ENCODE measurements around the gene PAQR6. TPM values are rescaled to one million over a fixed set of nuclear protein-coding genes. Genes with fewer than 3 reads are reported as not detected.

The PAQR6 gene
- total RNA-seq, 1 donor from 2014 or later: 8.4 TPM

DNA sequence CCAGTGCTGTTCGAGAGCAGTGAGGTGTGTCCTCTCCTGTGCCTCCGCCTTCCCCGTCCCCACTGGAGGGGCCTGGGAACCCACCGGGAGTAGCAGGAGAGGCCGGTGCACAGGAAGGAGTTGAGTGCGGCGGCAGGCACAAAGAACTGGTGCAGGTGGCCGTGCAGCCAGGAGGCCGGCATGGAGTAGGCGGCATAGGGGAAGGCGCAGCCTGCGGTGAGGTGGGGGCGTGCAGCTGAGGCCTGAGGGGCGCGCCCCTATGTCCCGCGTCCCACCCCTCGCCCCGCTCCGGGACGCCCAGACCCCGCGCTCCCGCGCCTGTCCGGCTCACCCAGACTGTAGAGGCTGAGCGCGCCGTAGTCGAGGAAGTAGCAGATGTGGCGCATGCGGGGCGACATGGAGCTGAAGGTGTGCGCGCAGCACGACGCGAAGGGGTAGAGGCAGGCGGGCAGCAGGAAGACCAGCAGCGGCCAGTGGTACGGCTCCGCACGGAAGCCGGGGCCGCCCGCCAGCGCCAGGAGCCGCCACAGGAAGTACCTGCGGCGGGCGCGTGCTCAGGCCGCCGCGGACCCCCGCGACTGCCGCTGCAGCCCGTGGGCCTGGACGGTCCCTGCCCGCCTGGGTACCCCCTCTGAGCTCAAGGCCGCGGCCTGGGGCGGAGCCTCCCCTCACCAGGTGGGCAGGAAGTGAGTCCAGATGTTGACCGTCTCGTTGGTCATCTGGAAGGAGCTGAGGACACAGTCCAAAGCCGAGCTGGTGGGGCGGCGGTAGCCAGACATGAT lies 2.2 kb downstream of the PAQR6 start:
- H3K4me1 Mint-ChIP-seq (ENCODE audit: unreplicated experiment): peaks cover 17% of the 10 kb centered on the region
- peaks cover 7% of the 10 kb centered on the region for H3K27me3 Mint-ChIP-seq (ENCODE audit: unreplicated experiment)
- TF ChIP-seq, protein P1, sequence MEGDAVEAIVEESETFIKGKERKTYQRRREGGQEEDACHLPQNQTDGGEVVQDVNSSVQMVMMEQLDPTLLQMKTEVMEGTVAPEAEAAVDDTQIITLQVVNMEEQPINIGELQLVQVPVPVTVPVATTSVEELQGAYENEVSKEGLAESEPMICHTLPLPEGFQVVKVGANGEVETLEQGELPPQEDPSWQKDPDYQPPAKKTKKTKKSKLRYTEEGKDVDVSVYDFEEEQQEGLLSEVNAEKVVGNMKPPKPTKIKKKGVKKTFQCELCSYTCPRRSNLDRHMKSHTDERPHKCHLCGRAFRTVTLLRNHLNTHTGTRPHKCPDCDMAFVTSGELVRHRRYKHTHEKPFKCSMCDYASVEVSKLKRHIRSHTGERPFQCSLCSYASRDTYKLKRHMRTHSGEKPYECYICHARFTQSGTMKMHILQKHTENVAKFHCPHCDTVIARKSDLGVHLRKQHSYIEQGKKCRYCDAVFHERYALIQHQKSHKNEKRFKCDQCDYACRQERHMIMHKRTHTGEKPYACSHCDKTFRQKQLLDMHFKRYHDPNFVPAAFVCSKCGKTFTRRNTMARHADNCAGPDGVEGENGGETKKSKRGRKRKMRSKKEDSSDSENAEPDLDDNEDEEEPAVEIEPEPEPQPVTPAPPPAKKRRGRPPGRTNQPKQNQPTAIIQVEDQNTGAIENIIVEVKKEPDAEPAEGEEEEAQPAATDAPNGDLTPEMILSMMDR (IDR thresholded peaks at IDR 0.05; ENCODE audit: unreplicated experiment): no peak
- peak; percentile 46 for DNase-seq (ENCODE audit: low spot score)
- H3K27ac Mint-ChIP-seq (ENCODE audit: unreplicated experiment): peak overlapping the region; percentile 42
- peaks cover 7% of the 10 kb centered on the region for H3K36me3 Mint-ChIP-seq (ENCODE audit: low read depth, unreplicated experiment)
- no peaks in the 10 kb centered on the region for H3K9me3 Mint-ChIP-seq (ENCODE audit: unreplicated experiment)
- no peak overlapping the region for H3K4me3 Mint-ChIP-seq (ENCODE audit: unreplicated experiment)

DNA sequence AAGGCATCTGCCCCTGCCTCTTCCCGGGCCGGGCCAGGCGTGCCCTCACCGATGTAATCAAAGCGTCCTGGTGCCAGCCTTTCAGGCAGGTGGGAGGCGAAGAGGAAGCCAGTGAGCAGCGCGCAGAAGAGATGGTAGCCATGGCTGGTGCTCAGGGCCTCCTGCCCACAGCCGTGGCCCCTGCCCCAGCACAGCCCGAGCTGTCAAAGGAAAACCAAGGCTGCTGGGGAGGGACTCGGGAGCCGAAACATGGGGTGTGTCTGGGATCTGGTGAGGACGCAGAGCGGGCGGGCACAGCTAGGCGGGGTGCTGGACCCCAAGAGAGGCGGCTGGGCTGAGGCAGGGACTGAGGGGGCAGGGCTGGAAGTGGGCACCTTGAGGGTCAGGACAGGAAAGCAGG lies 3.1 kb downstream of the PAQR6 start:
- H3K27ac Mint-ChIP-seq (ENCODE audit: unreplicated experiment): no peak overlapping the region

DNA sequence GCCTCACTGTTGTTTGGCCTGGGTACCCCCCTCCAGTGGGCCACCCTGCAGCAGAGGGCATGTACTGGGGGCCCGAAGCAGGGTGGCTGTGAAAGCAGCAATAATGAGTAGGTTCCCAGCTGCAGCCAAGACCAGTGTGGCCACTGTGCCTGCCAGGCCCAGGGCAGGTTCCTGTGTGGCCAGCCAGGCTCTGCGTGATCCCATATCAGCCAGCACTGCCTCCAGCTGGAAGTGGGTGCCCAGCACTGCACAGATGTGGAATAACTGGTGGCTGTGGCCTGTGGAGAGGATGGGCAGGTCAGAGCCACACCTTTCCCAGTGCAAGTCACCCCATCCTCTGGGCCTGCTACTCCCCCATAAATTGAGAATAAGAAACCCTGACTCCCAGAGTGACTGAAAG lies 3.7 kb downstream of the PAQR6 start:
- no peak overlapping the region for H3K4me3 Mint-ChIP-seq (ENCODE audit: unreplicated experiment)
- TF ChIP-seq, protein P1 (IDR thresholded peaks at IDR 0.05; ENCODE audit: unreplicated experiment): no peak
- H3K9me3 Mint-ChIP-seq (ENCODE audit: unreplicated experiment): no peaks in the 10 kb centered on the region

More for the DNA sequence above, 3.1 kb downstream of the PAQR6 start:
- Mint-ChIP-seq H3K4me3 (ENCODE audit: unreplicated experiment) (no peak overlapping the region), H3K4me1 (ENCODE audit: unreplicated experiment) (peaks cover 13% of the 10 kb centered on the region), H3K36me3 (ENCODE audit: low read depth, unreplicated experiment) (peaks cover 7% of the 10 kb centered on the region), H3K27me3 (ENCODE audit: unreplicated experiment) (peaks cover 11% of the 10 kb centered on the region), H3K9me3 (ENCODE audit: unreplicated experiment) (no peaks in the 10 kb centered on the region)
- no peak for DNase-seq (ENCODE audit: low spot score)
- TF ChIP-seq, protein P1 (IDR thresholded peaks at IDR 0.05; ENCODE audit: unreplicated experiment): no peak

DNA sequence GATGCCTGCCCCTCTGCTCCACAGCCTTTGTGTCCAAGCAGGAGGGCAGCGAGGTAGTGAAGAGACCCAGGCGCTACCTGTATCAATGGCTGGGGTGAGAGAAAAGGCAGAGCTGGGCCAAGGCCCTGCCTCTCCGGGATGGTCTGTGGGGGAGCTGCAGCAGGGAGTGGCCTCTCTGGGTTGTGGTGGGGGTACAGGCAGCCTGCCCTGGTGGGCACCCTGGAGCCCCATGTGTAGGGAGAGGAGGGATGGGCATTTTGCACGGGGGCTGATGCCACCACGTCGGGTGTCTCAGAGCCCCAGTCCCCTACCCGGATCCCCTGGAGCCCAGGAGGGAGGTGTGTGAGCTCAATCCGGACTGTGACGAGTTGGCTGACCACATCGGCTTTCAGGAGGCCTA lies 5.1 kb downstream of the PAQR6 start:
- Mint-ChIP-seq H3K4me1 (ENCODE audit: unreplicated experiment) (peaks cover 7% of the 10 kb centered on the region), H3K27me3 (ENCODE audit: unreplicated experiment) (peaks cover 10% of the 10 kb centered on the region), H3K9me3 (ENCODE audit: unreplicated experiment) (no peaks in the 10 kb centered on the region), H3K4me3 (ENCODE audit: unreplicated experiment) (no peak overlapping the region), H3K27ac (ENCODE audit: unreplicated experiment) (no peak overlapping the region), H3K36me3 (ENCODE audit: low read depth, unreplicated experiment) (peaks cover 9% of the 10 kb centered on the region)
- no peak for DNase-seq (ENCODE audit: low spot score)
- TF ChIP-seq, protein P1 (IDR thresholded peaks at IDR 0.05; ENCODE audit: unreplicated experiment): no peak

More for the DNA sequence above, 3.7 kb downstream of the PAQR6 start:
- Mint-ChIP-seq H3K27me3 (ENCODE audit: unreplicated experiment) (peaks cover 10% of the 10 kb centered on the region), H3K36me3 (ENCODE audit: low read depth, unreplicated experiment) (peaks cover 8% of the 10 kb centered on the region), H3K4me1 (ENCODE audit: unreplicated experiment) (peaks cover 7% of the 10 kb centered on the region), H3K27ac (ENCODE audit: unreplicated experiment) (peak overlapping the region; percentile 42)
- no peak for DNase-seq (ENCODE audit: low spot score)

DNA sequence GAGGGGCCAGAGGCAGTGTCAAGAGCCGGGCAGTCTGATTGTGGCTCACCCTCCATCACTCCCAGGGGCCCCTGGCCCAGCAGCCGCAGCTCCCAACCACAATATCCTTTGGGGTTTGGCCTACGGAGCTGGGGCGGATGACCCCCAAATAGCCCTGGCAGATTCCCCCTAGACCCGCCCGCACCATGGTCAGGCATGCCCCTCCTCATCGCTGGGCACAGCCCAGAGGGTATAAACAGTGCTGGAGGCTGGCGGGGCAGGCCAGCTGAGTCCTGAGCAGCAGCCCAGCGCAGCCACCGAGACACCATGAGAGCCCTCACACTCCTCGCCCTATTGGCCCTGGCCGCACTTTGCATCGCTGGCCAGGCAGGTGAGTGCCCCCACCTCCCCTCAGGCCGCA lies 5.9 kb downstream of the PAQR6 start, which contains the start of gene BGLAP:
Gene BGLAP, plus strand, starts transcription at position 259 of the 400 bp plus-strand sequence. Its CDS starts 48 bp downstream, at position 307.
- Mint-ChIP-seq H3K4me3 (ENCODE audit: unreplicated experiment) (no peak within 1 kb of the TSS), H3K27ac (ENCODE audit: unreplicated experiment) (no peak within 1 kb of the TSS), H3K36me3 (ENCODE audit: low read depth, unreplicated experiment) (peaks cover 12% of the 10 kb centered on the region), H3K4me1 (ENCODE audit: unreplicated experiment) (peaks cover 7% of the 10 kb centered on the region), H3K27me3 (ENCODE audit: unreplicated experiment) (peaks cover 13% of the 10 kb centered on the region), H3K9me3 (ENCODE audit: unreplicated experiment) (no peaks in the 10 kb centered on the region)
- no peak for DNase-seq (ENCODE audit: low spot score)
- TF ChIP-seq, protein P1 (IDR thresholded peaks at IDR 0.05; ENCODE audit: unreplicated experiment): no peak
